ENCODE measurements around the gene S100A10.

The S100A10 gene

GRCh38 chr1:151964510-151964909 is 29.1 kb downstream of the S100A10 start:
- no peak for DNase-seq (ENCODE audit: low read depth in 2 of 2)

- no peak for DNase-seq (ENCODE audit: low read depth in 2 of 2)
Measured at GRCh38 chr1:151963288-151963687, 30.4 kb downstream of the S100A10 start.

- no peak for DNase-seq (ENCODE audit: low read depth in 2 of 2)
Measured at GRCh38 chr1:151961833-151962232, 31.8 kb downstream of the S100A10 start.

- no peak for DNase-seq (ENCODE audit: low read depth in 2 of 2)
Measured at GRCh38 chr1:151960780-151961513, 32.7 kb downstream of the S100A10 start.

GRCh38 chr1:151958959-151959358 is 34.7 kb downstream of the S100A10 start:
- no peak for DNase-seq (ENCODE audit: low read depth in 2 of 2)

- DNase-seq (ENCODE audit: low read depth in 2 of 2): no peak
Measured at GRCh38 chr1:151956957-151957497, 36.6 kb downstream of the S100A10 start.

- DNase-seq (ENCODE audit: low read depth in 2 of 2): no peak
Measured at GRCh38 chr1:151953409-151954094, 40.1 kb downstream of the S100A10 start.

- DNase-seq (ENCODE audit: low read depth in 2 of 2): no peak
Measured at GRCh38 chr1:151952811-151953210, 40.8 kb downstream of the S100A10 start.

GRCh38 chr1:151949371-151950193 is 44.1 kb downstream of the S100A10 start:
- no peak for DNase-seq (ENCODE audit: low read depth in 2 of 2)

GRCh38 chr1:151948506-151948905 is 45.2 kb downstream of the S100A10 start:
- DNase-seq (ENCODE audit: low read depth in 2 of 2): no peak

- no peak for DNase-seq (ENCODE audit: low read depth in 2 of 2)
Measured at GRCh38 chr1:151947140-151947539, 46.5 kb downstream of the S100A10 start.

GRCh38 chr1:151945725-151946722 is 47.6 kb downstream of the S100A10 start:
- DNase-seq (ENCODE audit: low read depth in 2 of 2): peak; percentile 19 to 58

GRCh38 chr1:151944857-151945575 is 48.6 kb downstream of the S100A10 start:
- DNase-seq (ENCODE audit: low read depth in 2 of 2): no peak

GRCh38 chr1:151944126-151944856 is 49.4 kb downstream of the S100A10 start:
- DNase-seq (ENCODE audit: low read depth in 2 of 2): no peak

- DNase-seq (ENCODE audit: low read depth in 2 of 2): no peak
Measured at GRCh38 chr1:151943591-151943990, 50.1 kb downstream of the S100A10 start.

- no peak for DNase-seq (ENCODE audit: low read depth in 2 of 2)
Measured at GRCh38 chr1:151942882-151943281, 50.8 kb downstream of the S100A10 start.

GRCh38 chr1:151940541-151940940 is 53.1 kb downstream of the S100A10 start:
- DNase-seq (ENCODE audit: low read depth in 2 of 2): no peak

GRCh38 chr1:151939779-151940178 is 53.9 kb downstream of the S100A10 start:
- no peak for DNase-seq (ENCODE audit: low read depth in 2 of 2)

- no peak for DNase-seq (ENCODE audit: low read depth in 2 of 2)
Measured at GRCh38 chr1:151939141-151939540, 54.5 kb downstream of the S100A10 start.

GRCh38 chr1:151936653-151937052 is 57.0 kb downstream of the S100A10 start:
- no peak for DNase-seq (ENCODE audit: low read depth in 2 of 2)

Data from stimulated activated CD4-positive, alpha-beta T cell treated with anti-CD3 and anti-CD28 coated beads, Interleukin-1b, Interleukin-23, amount 100 ng/mL, for 4 hours (primary cell).